Ascending aorta (tissue), 2 donors: Measurements from ENCODE around the gene CACNG5. TPM values are rescaled to one million over a fixed set of nuclear protein-coding genes. Genes with fewer than 3 reads are reported as not detected.

ENCODE experiments used
- DNase-seq, 2 donors: peaks; one replicate each; pipeline ENCODE4 v3.0.0-alpha.2; 2019; ENCODE audit warnings: low spot score in 2 of 2
- H3K27ac ChIP-seq, 2 donors: fragments of 200-600 bp; sonication (generic); one replicate each; pipeline ENCODE4 v1.5.1; 2016 to 2017; ENCODE audit warnings: mild to moderate bottlenecking in 1 of 2
- H3K27me3 ChIP-seq: fragments of 200-600 bp; sonication (generic); one replicate; pipeline ENCODE4 v1.5.1; 2017
- H3K36me3 ChIP-seq, 2 donors: fragments of 200-600 bp; sonication (generic); one replicate each; pipeline ENCODE4 v1.5.1; 2016
- H3K4me1 ChIP-seq, 2 donors: fragments of 200-600 bp; sonication (generic); one replicate each; pipeline ENCODE4 v1.5.1; 2016 to 2017; ENCODE audit warnings: mild to moderate bottlenecking in 1 of 2
- H3K4me3 ChIP-seq, 2 donors: fragments of 200-600 bp; sonication (generic); one replicate each; pipeline ENCODE4 v1.5.1; 2016 to 2017; ENCODE audit warnings: mild to moderate bottlenecking in 1 of 2
- H3K9me3 ChIP-seq, 2 donors: fragments of 200-600 bp; sonication (generic); one replicate each; pipeline ENCODE4 v1.5.1; 2016
- CTCF ChIP-seq, 3 experiments: fragments of 200-600 bp in 2 of 3; fragments of 450-650 bp in 1 of 3; sonication (generic) in 2 of 3; IDR thresholded peaks; one replicate each; pipeline ENCODE4 v1.5.1; 2016 to 2019; ENCODE audit warnings: antibody characterized with exemption in 3 of 3, mild to moderate bottlenecking in 1 of 3, moderate library complexity in 1 of 3
- intact Hi-C: fragments of 100-400 bp; cut with DNase I; formaldehyde crosslinking; loops from one replicate; pipeline ENCODE4 v1.15.1; 2023
- total RNA-seq: library from RNA; depleted of rRNA; stranded (reverse); fragments of >200 nt; gene quantifications from one replicate; pipeline ENCODE4 v1.1.0, GENCODE V29; 2016

Gene CACNG5
- total RNA-seq, 1 donor from 2014 or later, result not detected

- Histone ChIP-seq H3K4me1 (no peaks in the 10 kb centered on the region), H3K36me3 (no peaks in the 10 kb centered on the region), H3K9me3 (no peaks in the 10 kb centered on the region), H3K27me3 (no peaks in the 10 kb centered on the region), H3K4me3 (no peak overlapping the region), H3K27ac (no peak overlapping the region)
- TF ChIP-seq CTCF (IDR thresholded peaks at IDR 0.05), result no peak
- DNase-seq, result no peak
- intact Hi-C loops, result no loop called here
These were observed 91.0 kb downstream of the CACNG5 start for GRCh38 chr17:66925811-66926500.

GRCh38 chr17:66928949-66929348 lies 94.0 kb downstream of the CACNG5 start:
- no peak for DNase-seq

GRCh38 chr17:66929591-66929990 lies 94.7 kb downstream of the CACNG5 start:
- no peak overlapping the region for H3K4me3 ChIP-seq
- DNase-seq, result no peak
- no peaks in the 10 kb centered on the region for H3K9me3 ChIP-seq
- H3K4me1 ChIP-seq, result no peaks in the 10 kb centered on the region
- intact Hi-C loops, result no loop called here
- H3K27ac ChIP-seq, result no peak overlapping the region
- TF ChIP-seq CTCF (IDR thresholded peaks at IDR 0.05), result no peak
- no peaks in the 10 kb centered on the region for H3K36me3 ChIP-seq
- H3K27me3 ChIP-seq, result no peaks in the 10 kb centered on the region

More at GRCh38 chr17:66928949-66929348, 94.0 kb downstream of the CACNG5 start:
- Histone ChIP-seq H3K27ac (no peak overlapping the region), H3K27me3 (no peaks in the 10 kb centered on the region), H3K9me3 (no peaks in the 10 kb centered on the region), H3K4me1 (no peaks in the 10 kb centered on the region), H3K4me3 (no peak overlapping the region), H3K36me3 (no peaks in the 10 kb centered on the region)
- intact Hi-C loops, result no loop called here
- no peak for TF ChIP-seq CTCF (IDR thresholded peaks at IDR 0.05)

GRCh38 chr17:66930933-66931332 lies 96.0 kb downstream of the CACNG5 start:
- no peak for DNase-seq

GRCh38 chr17:66932311-66932710 lies 97.4 kb downstream of the CACNG5 start:
- no peak for DNase-seq
- Histone ChIP-seq H3K4me3 (no peak overlapping the region), H3K36me3 (no peaks in the 10 kb centered on the region), H3K27ac (no peak overlapping the region), H3K9me3 (no peaks in the 10 kb centered on the region), H3K4me1 (no peaks in the 10 kb centered on the region), H3K27me3 (no peaks in the 10 kb centered on the region)
- intact Hi-C loops, result no loop called here
- TF ChIP-seq CTCF (IDR thresholded peaks at IDR 0.05), result no peak

More at GRCh38 chr17:66930933-66931332, 96.0 kb downstream of the CACNG5 start:
- H3K27me3 ChIP-seq, result no peaks in the 10 kb centered on the region
- intact Hi-C loops, result no loop called here
- H3K27ac ChIP-seq, result no peak overlapping the region
- TF ChIP-seq CTCF (IDR thresholded peaks at IDR 0.05), result no peak
- H3K9me3 ChIP-seq, result no peaks in the 10 kb centered on the region
- H3K4me3 ChIP-seq, result no peak overlapping the region
- no peaks in the 10 kb centered on the region for H3K4me1 ChIP-seq
- no peaks in the 10 kb centered on the region for H3K36me3 ChIP-seq
